ENCODE data around the gene BTN2A1. TPM values are rescaled to one million over a fixed set of nuclear protein-coding genes. Genes with fewer than 3 reads are reported as not detected.

BTN2A1 gene
- total and polyA plus RNA-seq, 7 donors: 5.4 to 14.9 (median 9.4) TPM

- 82 to 86% (median 83%) methylated on average over 5 of the region's 5 CpGs for WGBS, 3 donors
- H3K9me3 ChIP-seq: no peaks in the 10 kb centered on the region
- no peak for DNase-seq
- H3K4me1 ChIP-seq: no peaks in the 10 kb centered on the region
- H3K27me3 ChIP-seq (ENCODE audit: insufficient read depth in 3 of 3, low read length in 2 of 3): no peaks in the 10 kb centered on the region
- ATAC-seq: no peak
- intact Hi-C loops (cut with DNase I): no loop called here
- H3K4me3 ChIP-seq: no peak overlapping the region
- no peak overlapping the region for H3K27ac ChIP-seq
- H3K36me3 ChIP-seq (ENCODE audit: insufficient read depth in 1 of 2, low read depth in 1 of 2): peaks cover 0 to 7% of the 10 kb centered on the region in 2 donors
- no peak for TF ChIP-seq CTCF (IDR thresholded peaks at IDR 0.05)
These were observed 10.5 kb upstream of the BTN2A1 start for GRCh38 chr6:26447257-26447656.

- Histone ChIP-seq H3K4me1 (no peaks in the 10 kb centered on the region), H3K27me3 (ENCODE audit: insufficient read depth in 3 of 3, low read length in 2 of 3) (no peaks in the 10 kb centered on the region), H3K9me3 (no peaks in the 10 kb centered on the region), H3K27ac (no peak overlapping the region), H3K4me3 (no peak overlapping the region), H3K36me3 (ENCODE audit: insufficient read depth in 1 of 2, low read depth in 1 of 2) (peaks cover 0 to 7% of the 10 kb centered on the region in 2 donors)
- 91 to 92% (median 92%) methylated on average over 3 of the region's 3 CpGs for WGBS, 3 donors
- ATAC-seq (no peak), DNase-seq (no peak)
- no peak for TF ChIP-seq CTCF (IDR thresholded peaks at IDR 0.05)
- intact Hi-C loops (cut with DNase I): no loop called here
These were observed 7.5 kb upstream of the BTN2A1 start for GRCh38 chr6:26450240-26450639.

- no peak for DNase-seq
- H3K4me1 ChIP-seq: peaks cover 4% of the 10 kb centered on the region
- H3K36me3 ChIP-seq (ENCODE audit: insufficient read depth in 1 of 2, low read depth in 1 of 2): no peaks in the 10 kb centered on the region
- no peak for TF ChIP-seq CTCF (IDR thresholded peaks at IDR 0.05)
- ATAC-seq: no peak
- 41 to 72% (median 51%) methylated on average over 1 of the region's 1 CpG for WGBS, 3 donors
- H3K9me3 ChIP-seq: no peaks in the 10 kb centered on the region
- no peaks in the 10 kb centered on the region for H3K27me3 ChIP-seq (ENCODE audit: insufficient read depth in 3 of 3, low read length in 2 of 3)
- H3K4me3 ChIP-seq: no peak overlapping the region
- H3K27ac ChIP-seq: no peak overlapping the region
- intact Hi-C loops (cut with DNase I): no loop called here
These were observed 5.0 kb upstream of the BTN2A1 start for GRCh38 chr6:26452631-26453235.

GRCh38 chr6:26454631-26455030 is 3.1 kb upstream of the BTN2A1 start:
- peaks cover 0 to 7% of the 10 kb centered on the region in 2 donors for H3K36me3 ChIP-seq (ENCODE audit: insufficient read depth in 1 of 2, low read depth in 1 of 2)
- DNase-seq (no peak), ATAC-seq (no peak)
- H3K27me3 ChIP-seq (ENCODE audit: insufficient read depth in 3 of 3, low read length in 2 of 3): no peaks in the 10 kb centered on the region
- intact Hi-C loops (cut with DNase I): loop anchor here in 1 of 2 donors (5.0 kb wide), 1 partner anchor 32 kb away; no protein-coding TSS in a partner anchor
- peaks cover 15% of the 10 kb centered on the region for H3K4me1 ChIP-seq
- H3K9me3 ChIP-seq: no peaks in the 10 kb centered on the region
- H3K4me3 ChIP-seq: no peak overlapping the region
- no peak for TF ChIP-seq CTCF (IDR thresholded peaks at IDR 0.05)
- WGBS, 3 donors: 92 to 95% (median 94%) methylated on average over 1 of the region's 1 CpG
- H3K27ac ChIP-seq: no peak overlapping the region
